Testis (tissue), 2 donors: ENCODE data around the gene FXYD5.
"Not testable (repeated sequence)": the region's sequence is repeated elsewhere in the genome, so short reads cannot be mapped to it uniquely, and the experiment has no call there.

Source experiments
- POLR2A ChIP-seq: fragments of 450-650 bp; IDR thresholded peaks from one replicate; pipeline ENCODE4 v1.6.1; 2017; ENCODE audit warnings: antibody characterized with exemption, mild to moderate bottlenecking, moderate library complexity
- TF ChIP-seq, protein P1 (sequence below), 3 experiments: fragments of 450-650 bp in 2 of 3; fragments of 200-600 bp in 1 of 3; sonication (generic) in 1 of 3; IDR thresholded peaks; one replicate each; pipeline ENCODE4 v1.5.1; 2016 to 2019; ENCODE audit warnings: antibody characterized with exemption in 3 of 3, mild to moderate bottlenecking in 2 of 3, moderate library complexity in 1 of 3

DNA sequence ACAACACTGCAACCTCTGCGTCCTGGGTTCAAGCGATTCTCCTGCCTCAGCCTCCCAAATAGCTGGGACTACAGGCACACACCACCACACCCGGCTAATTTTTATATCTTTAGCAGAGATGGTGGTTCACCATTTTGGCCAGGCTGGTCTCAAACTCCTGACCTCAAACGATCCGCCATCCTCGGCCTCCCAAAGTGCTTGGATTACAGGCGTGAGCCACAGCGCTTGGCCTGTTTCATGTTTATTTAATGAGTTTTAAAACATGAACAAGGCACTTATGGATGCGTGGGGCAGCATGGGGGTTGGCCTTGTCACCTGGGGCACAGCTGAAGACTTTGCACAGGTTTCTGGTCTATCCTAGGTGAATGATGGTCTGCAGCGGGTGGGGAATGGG lies 1.4 kb upstream of the FXYD5 start:
- TF ChIP-seq, protein P1, sequence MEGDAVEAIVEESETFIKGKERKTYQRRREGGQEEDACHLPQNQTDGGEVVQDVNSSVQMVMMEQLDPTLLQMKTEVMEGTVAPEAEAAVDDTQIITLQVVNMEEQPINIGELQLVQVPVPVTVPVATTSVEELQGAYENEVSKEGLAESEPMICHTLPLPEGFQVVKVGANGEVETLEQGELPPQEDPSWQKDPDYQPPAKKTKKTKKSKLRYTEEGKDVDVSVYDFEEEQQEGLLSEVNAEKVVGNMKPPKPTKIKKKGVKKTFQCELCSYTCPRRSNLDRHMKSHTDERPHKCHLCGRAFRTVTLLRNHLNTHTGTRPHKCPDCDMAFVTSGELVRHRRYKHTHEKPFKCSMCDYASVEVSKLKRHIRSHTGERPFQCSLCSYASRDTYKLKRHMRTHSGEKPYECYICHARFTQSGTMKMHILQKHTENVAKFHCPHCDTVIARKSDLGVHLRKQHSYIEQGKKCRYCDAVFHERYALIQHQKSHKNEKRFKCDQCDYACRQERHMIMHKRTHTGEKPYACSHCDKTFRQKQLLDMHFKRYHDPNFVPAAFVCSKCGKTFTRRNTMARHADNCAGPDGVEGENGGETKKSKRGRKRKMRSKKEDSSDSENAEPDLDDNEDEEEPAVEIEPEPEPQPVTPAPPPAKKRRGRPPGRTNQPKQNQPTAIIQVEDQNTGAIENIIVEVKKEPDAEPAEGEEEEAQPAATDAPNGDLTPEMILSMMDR (IDR thresholded peaks at IDR 0.05), result not testable (repeated sequence)
- not testable (repeated sequence) for TF ChIP-seq POLR2A
